ENCODE data around the gene TMEM184B.

The TMEM184B gene

DNA sequence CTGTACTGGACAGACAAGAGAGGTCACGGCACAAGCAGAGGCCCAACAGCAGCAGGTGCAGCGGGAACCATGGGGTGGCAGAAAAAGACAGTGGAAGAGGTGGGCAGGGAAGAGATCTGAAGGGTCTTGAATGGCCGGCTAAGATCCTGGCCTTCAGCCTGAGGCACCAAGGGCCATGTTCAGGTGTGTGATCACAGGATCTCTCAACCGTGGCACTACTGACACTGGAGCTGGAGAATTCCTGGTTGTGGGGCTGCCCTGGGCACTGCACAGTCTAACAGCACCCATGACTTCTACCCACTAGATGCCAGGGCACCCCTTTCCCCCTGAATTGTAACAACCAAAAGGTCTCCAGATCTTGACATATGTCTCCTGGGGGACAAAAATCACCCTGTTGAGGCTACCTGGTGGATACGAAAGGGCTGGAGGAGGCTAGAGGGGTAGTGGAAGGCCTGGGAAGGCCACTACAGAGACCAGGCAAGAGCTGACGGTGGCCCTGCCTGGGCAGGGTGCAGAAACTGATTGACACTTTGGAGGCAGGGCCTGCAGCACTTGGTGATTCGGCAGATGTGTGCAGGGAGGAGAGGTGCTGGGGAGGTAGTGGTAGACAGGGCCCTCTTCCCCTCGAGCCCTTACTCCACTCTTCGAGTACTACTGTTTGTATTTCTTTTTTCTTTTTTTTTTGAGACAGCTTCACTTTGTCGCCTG is 36.1 kb upstream of the TMEM184B start:
- DNase-seq (ENCODE audit: low spot score) = no peak

DNA sequence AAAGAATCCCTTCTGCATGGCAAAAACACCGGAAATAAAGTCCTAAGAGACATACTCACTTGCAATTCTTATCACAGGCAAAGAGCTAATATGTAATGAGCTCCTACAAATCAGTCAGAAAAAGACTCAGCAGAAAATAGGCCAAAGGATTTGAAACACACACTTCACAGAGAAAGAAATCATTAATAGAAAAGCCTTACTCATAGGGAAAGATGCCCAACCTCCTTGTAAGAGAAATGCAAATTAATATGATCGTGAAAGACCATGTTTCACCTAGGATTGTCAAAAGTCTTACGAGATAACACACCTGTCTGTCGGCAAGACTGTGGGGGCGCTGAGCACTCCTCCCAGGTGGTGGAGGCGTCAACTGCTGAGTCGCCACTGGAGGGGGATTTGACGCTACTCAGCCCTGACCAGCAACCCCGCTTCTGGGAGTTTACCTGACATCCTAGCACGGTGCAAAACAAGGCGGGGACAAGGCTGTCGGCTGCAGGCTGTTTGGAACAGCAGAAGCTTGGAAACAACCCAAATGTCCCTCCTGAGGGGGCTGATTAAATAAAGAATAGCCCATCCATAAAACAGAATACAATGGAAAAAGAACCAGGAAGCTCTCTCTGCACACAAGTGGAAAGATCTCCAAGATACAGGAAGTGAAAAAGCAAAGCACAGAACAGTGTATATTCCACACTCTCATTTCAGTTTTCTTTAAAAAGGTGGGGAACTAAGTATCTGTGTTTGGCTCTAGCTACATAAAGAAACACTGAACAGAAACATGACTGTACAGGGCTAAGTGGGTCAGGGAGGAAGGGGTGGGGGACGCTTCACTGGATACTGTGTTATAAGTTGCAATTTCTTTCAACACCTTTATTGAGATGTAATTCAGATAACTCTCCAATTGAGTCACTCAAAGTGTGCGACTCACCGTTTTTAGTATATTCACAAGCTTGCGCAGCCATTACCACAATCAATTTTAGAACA is 33.0 kb upstream of the TMEM184B start:
- DNase-seq (ENCODE audit: low spot score) = peak; percentile 52

DNA sequence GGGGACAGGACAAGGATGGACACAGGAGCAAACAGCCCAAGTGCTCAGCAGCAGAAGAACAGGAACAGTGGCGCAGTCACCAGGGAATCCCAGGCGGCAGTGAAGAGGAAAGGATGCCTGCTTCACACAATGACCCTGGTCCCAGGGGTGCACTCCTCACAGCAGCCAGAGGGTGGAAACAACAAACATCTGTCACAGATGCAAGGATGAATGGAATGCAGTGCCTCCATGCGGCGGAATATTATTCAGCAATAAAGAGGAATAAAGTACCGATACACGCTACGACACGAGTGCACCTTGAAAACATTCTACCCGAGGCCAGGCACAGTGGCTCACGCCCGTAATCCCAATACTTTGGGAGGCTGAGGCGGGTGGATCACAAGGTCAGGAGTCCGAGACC is 31.7 kb upstream of the TMEM184B start:
- DNase-seq (ENCODE audit: low spot score) = no peak

DNA sequence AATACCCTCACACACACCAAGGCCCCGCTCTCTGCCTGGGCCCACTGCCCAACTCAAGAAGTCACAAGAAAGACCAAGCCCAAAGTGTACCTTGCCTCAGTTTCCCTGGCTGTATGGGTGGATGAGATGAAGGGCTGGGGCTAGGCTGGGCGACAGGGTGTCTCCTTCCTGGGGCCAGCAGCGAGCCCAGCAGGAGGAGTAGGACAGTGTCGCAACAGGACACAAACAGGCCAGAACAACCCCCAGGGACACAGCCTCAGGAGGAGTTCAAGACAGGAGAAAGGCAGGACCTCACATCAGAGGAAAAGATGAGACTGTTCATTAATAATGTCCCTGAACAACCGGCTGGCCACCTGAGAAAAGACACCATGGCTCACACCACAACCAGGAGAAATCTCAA is 31.2 kb upstream of the TMEM184B start:
- no peak for DNase-seq (ENCODE audit: low spot score)

DNA sequence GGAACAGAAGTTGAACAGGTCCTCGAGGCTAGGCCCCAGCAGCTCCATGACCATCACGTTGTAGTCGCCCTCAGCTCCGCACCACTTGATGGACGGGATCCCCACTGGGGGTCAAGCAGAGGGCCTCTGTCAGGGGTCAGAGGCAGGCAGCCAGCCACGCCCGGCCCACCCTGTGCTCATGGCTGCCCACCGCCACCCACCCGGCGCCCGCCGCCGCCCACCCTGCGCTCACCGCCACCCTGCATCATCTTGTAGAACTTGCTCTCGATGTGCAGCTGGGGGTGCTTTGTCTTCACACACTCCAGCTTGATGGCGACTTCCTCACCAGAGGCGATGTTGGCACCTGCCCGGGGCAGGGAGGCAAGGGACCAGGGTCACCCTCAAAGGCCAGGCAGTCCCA is 30.1 kb upstream of the TMEM184B start:
- DNase-seq (ENCODE audit: low spot score) = no peak

DNA sequence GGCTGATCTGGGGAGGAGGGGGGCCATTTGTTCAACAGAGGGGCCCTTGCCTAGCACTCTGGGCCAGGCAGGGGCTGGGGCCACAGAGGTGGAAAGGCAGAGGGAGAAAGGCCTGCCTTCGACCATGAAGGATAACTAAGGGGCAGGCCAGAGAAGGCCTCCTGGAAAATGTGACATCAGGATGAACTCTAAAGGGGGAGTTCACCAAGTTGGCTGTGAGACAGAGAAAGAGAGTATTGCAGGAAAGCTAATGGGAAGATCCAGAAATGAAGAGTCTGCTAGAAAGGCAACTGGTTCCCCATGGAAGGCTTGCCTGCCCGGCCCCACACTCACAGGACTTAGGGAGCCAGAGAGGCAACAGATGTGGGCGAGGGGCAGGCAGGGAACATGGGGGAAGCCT is 28.1 kb upstream of the TMEM184B start:
- no peak for DNase-seq (ENCODE audit: low spot score)

DNA sequence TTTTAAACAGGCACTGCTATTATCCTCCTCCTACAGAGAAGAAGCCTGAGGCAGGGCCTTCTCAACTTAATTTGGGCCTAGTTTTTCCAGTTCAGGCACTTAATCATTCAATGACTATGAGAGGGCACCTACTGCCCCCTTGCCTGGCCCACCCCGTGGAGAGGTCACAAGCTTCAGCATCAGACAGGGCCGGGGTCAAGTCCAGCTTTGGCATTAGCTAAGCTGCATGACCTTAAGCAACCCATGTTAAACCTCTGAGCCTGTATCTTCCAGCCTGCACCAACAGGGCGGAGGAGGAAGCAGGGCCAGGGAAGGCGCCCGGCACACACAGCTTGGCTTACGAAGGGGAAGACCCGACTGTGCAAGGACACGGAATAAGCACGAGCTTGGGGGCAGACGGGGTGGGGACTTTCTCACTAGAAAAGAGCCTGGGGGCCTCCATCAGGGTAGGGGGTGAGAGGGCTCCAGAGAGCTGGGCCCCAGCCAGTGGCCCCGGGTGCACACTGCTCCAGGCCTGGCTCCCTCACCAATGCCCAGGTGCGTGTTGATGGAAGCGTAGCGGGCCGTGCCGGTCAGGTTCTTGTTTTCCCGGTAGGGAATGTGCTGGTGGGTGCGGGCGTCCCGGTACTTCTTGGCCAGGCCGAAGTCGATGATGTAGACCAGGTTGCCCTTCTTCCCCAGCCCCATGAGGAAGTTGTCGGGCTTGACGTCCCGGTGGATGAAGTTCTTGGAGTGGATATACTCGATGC is 27.6 kb upstream of the TMEM184B start:
- no peak for DNase-seq (ENCODE audit: low spot score)

DNA sequence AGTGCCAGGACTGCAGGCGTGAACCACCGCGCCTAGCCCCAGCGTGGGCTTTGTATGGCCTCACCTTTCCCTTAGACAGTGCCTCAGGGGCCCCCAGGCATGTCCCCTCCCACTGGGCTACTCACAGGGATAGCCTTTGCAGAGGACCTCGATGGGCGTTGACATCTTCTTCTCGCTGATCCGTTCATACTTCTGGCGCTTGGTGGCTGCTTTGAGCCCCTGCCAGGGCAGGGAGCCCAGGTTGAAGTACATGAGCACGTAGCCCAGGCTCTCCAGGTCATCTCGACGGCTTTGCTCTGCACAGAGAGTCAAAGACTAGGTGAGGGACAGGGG is 26.9 kb upstream of the TMEM184B start:
- no peak for DNase-seq (ENCODE audit: low spot score)

DNA sequence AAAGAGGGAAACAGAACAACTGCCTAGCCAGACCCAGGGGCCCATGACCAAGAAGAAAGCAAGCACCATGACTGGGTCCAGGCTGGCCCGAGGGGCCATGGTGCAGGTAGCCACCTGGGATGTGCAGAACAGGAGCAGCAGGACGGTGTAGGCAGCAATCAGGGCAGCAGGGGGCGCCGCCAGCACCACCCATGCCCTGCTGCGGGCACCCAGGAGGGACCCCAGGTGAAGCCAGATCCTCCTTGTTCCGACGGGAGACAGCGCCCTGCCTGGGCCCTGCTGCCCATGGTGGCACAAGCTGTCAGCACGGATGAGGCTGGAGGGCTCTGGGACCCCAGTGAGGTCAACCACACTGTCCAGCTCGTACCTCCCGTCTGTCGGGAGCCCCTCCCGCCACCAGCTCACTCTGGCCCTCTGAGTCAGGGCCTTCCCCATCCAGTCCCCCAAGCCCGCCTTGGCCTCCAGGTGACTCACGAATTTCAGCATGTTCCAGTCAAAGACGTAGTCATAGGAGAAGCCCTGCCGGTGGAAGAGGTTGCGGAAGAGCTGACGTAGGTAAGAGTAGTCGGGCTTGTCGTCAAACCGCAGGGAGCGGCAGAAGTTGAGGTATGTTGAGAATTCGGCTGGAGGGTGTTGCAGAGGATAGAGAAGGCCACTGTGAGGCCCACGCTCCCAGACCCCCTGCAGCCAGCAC is 25.6 kb upstream of the TMEM184B start:
- peak; percentile 37 for DNase-seq (ENCODE audit: low spot score)

DNA sequence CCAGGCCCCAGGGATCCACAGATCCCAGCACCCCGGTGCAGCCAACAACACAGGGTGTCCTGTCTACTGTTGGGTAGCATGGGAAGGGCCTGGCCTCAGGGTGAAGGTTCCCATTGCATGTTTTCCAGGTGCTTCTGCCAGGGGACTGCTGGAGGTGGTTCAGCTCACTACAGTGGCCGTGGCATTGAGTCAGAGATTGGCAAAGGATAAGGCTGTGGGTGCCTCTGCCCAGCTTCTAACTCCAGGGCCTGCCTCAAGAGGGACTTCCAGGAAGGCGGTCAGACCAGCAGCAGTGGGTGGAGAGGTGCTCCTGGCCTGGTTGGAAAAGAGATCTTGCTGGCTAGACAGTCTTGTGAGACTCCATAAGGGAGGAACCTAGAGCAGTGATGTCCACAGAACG is 23.6 kb upstream of the TMEM184B start:
- no peak for DNase-seq (ENCODE audit: low spot score)

DNA sequence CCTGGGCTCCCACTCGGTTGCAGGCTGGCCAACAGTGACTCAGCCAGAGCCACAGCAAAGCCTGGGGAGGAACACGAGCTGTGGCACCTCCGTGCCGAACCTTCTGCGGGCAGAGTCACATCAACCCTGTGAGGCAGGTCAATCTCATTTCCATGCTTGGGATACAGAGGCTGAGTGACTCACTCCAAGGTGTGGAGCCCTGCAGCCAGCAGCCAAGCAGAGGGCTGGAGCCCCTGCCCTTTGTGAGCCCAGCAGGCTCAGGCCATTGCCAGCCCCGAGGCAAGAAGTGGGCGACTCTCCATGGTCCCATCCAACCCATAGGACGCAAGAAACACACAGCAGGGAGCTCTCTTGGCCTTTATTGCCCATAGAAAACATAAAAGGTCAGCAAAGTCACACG is 23.1 kb upstream of the TMEM184B start:
- DNase-seq (ENCODE audit: low spot score) = no peak

DNA sequence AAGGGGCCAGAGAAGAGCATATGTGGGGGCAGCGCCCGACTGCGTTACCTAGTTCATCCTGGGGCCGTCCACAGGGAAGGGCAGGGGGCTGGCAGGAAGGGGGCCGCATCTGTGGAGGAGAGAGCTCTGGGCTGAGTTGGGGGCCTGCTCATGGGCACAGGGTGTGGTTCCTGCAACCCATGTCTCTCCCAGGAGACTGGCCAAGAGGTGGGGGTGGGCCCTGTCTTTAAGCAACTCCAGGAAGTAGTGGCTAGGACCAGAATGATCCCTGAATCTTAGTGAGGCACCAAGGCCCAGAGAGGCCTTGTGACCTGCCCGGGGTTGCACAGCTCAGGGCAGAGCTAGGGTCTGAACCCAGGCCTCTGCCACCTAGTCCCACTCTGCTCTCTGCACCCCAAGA is 22.5 kb upstream of the TMEM184B start:
- no peak for DNase-seq (ENCODE audit: low spot score)

DNA sequence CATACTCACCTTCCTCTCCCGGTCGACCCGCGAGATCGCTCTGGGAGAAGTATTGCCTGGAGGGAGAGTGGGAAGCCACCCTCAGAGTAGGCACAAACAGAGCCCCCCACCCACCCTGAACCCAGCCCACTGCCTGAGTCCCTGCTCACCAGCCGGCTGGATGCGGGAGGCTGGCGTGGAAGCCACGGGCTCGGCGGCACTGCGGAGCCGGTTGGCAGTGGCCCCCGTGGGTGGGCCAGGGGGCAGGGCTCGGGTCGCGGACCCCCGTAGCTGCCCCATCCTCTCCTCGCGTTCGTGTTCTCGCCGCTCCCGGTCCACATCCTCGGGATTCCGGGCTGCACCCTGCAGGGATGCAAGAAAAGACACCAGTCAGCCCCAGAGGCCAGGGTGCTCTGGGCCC is 21.4 kb upstream of the TMEM184B start:
- no peak for DNase-seq (ENCODE audit: low spot score)

DNA sequence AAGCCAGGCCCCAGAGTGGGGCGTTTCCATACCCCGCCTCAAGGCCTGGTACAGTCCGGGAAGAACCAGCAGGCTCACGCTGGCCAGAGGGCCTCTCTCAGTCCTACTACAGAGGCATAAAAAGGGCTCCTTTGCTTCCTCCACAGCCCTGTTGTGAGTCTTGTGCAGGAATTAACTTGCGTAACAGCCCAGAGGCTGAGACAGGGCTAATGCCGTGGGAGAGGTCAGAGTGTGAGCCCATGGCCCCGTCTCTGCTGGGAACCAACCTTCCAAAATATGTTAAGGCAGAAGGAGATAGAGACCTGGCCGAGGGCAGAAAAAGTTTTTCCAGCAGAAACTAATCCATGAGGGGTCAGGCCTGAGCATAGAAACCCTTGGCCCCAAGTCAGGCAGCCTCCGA is 19.9 kb upstream of the TMEM184B start:
- no peak for DNase-seq (ENCODE audit: low spot score)

DNA sequence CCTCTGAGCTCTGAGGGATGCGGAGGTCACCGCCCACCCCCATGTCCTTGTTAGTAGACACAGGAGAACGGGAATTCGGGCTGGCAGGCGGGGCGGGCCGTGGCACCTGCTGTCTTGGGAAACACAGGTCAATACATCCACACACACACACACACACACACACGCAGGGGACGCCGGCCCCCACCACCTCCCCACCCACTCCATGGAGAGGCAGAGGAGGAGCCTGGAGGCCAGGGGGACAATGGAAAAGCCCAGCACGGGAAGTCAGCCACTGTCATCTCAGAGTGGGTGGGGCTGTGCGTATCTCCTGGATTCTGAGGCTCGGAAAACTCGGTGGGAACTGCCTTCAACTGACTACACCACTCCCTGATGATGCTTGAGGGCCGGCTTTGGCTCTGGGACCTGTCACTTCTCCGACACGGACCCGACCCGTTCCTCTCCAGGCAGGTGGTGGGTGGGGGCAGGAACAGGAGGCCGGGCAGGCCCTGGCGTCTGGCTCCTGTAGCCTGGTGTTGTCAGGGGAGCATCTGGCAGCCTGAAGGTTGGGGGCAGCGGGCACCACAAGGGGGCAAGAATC is 18.5 kb upstream of the TMEM184B start:
- no peak for DNase-seq (ENCODE audit: low spot score)

DNA sequence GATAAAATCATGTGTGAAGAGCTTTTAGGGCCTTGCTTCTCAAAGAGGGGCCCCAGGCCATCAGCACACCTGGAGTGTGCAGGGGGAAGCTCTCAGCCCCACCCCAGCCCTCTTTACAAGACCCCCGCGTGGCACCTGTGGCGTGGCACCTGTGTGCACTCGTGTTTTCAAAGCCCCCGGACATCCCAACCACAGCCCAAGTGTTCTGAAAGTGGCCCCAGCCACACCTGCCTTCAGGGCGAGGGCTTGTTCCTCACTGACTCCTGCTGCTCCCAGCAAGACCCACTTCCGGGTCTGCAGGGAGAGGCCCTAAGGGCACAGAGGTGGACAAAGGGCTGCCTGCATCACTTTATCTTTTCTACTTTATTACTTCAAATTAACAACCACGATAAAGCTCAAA is 17.5 kb upstream of the TMEM184B start:
- DNase-seq (ENCODE audit: low spot score) = no peak

DNA sequence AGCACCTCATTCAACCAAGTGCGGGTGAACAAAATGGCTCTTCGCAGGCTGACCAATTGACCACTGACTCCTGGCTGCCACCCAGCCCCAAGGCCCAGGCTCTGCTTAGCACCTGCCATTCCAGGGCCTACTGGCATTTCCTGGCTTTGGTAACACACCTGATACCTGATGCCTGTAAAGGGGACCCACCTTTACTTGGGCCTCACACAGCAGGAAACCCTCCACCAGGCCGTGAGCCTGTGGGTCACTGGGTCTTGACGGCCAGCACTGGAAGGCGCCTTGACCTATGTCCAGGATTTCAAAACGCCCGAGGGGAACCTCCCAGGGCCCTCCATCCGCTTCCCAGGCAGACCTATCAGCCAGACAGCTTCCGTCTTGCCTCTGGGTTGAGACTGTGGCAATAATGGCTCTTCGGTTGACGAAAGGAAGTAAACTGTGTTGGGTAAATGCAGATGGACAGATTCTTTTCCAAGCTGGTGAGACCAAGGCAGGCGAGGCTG is 16.8 kb upstream of the TMEM184B start:
- no peak for DNase-seq (ENCODE audit: low spot score)

DNA sequence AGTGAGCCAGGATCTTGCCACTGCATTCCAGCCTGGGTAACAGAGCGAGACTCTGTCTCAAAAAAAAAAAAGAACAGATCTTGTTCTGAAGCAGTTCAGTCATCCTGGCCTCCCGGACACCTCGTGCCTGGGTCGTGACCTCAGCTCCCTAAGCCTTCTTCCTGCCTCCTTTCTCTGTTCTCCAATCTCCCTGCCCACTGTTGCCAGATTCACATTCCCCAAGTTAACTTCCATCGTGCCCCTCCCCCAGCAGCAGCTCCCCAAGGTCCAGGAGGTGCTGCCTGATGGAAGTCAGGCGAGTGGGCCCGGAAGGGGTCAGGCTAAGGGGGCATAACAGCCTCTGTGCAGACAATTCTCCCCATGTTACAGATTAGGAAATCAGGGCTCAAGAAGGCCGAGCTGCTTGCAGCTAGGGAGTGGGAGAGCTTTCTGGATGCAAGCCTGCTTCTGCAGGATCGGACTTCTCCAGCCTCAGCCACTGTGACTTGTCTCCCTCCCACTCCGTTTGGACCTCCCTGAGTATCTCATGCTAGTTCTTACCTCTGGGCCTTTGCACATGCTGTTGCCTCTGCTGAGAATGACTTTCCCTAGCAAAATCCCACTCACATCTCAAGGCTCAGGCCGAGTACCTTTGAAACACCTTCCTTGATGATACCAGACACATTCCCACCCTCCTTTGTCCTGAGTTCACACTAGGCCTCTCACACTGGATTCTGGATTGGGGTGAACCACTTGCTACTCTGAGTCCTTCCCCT is 14.3 kb upstream of the TMEM184B start:
- no peak for DNase-seq (ENCODE audit: low spot score)

DNA sequence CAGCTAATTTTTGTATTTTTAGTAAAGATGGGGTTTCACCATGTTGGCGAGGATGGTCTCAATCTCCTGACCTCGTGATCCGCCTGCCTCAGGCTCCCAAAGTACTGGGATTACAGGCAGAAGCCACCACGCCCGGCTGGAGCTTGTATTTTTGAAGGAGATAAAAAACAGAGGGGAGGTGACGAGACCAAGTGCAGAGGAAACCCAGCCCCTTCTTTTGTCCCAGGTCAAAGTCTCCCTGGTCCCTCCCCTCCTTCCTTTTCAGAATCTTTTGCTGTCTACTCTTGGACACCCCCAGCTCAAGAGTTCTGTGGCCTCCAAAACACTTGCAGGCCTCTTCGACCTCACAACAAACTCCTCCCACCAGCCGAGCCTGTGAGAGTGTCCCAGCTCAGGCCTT is 12.2 kb upstream of the TMEM184B start:
- no peak for DNase-seq (ENCODE audit: low spot score)

DNA sequence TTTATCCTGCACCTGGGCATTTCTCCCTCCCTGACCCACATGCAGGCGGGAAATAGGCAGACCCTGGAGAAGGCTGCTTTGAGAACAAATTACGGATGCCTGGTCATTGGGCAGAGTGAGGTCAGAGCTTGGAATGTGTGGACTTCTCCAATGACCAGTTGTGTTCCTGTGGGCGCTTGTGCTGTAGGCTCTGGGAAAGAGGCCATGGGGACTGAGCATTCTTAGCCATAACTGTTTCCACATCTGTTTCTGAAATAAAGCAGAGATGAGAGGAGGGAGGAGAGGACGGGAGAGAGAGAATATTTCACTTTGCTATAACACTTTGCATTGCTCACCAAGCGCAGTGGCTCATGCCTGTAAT is 11.2 kb upstream of the TMEM184B start:
- no peak for DNase-seq (ENCODE audit: low spot score)

DNA sequence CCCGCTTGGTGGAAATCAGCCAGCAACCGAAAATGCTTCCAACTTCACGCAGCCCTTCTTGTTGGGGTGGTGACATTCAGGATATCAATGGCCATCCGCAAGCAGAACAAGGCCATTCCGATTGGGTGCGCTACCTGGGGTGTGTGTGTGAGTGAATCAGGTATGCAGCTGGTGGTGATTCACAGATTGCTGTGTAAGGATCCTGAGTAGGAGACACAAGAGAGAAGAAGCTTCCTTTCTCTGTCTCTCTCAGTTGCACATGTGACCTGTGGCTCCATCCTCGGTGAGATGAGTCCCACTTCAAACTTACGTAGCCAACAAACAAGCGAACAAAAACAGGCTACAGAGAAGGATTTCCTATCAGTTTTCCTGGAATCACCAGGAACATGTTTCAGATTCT is 9.6 kb upstream of the TMEM184B start:
- DNase-seq (ENCODE audit: low spot score) = no peak

Data from germinal center (tissue), 1 donor.